Breast epithelium (tissue), 3 donors: ENCODE results near the gene PDE4D.

Experiments used
- CTCF ChIP-seq, 3 donors: fragments of 450-650 bp; IDR thresholded peaks; one replicate each; pipeline ENCODE4 v1.5.1; 2016 to 2017; ENCODE audit warnings: antibody characterized with exemption in 3 of 3, mild to moderate bottlenecking in 3 of 3, moderate library complexity in 3 of 3
- POLR2A ChIP-seq: fragments of 450-650 bp; IDR thresholded peaks from one replicate; pipeline ENCODE4 v1.6.1; 2016; ENCODE audit warnings: antibody characterized with exemption, mild to moderate bottlenecking, moderate library complexity
- POLR2AphosphoS5 ChIP-seq, 3 donors: sonication (generic); formaldehyde crosslinking; IDR thresholded peaks; one replicate each; pipeline ENCODE4 v1.6.1; 2017; ENCODE audit warnings: antibody characterized with exemption in 3 of 3

- TF ChIP-seq CTCF (IDR thresholded peaks at IDR 0.05) (no peak), POLR2A (no peak), POLR2AphosphoS5 (IDR thresholded peaks at IDR 0.05) (no peak)
These were observed 923.7 kb downstream of the PDE4D start for GRCh38 chr5:58969795-58970194.
